ENCODE measurements around the gene FGR.
"Not testable (repeated sequence)": the region's sequence is repeated elsewhere in the genome, so short reads cannot be mapped to it uniquely, and the experiment has no call there.

Gene FGR

DNA sequence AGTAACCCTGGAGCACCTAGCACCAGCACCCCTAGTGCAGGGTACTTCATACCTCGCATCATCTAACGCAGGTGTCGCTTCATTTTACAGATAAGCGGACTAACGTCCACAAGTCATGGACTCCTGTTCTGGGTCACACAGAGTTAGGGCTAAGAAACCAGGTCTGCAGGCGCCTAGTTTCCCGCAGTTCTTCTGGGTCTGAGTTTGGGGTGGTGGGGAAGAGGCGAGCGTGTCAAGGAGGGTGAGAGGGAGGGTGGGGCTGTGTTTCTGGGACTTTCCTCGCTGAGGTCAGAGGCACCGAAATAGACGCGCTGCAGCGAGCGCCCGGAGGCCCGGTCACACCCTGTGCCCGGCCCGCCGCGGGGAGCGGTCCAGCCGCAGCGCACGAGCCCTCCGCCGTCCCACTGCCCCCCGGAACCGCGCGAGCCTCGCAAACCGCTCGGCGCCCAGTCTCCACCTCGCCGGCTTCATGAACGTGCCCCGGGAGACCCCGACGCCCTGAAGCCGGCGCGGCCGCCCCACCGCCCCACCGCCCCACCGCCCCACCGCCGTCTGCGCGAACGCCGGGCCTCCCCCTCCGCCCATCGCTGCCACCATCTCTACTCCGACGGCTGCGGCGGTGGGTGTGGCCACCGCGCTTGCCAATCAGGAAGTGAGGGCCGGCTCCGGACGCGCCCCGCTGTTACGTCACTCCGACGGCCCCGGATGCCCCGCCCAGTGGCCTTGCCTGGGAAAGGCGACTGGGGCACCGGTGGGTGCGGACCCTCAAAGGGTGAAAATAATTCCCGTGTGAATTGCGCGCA, 24.7 kb upstream of the FGR start:
- peak; percentile 91 for DNase-seq

- DNase-seq, result no peak
Measured at GRCh38 chr1:27658951-27659496, 24.0 kb upstream of the FGR start.

GRCh38 chr1:27656157-27656893, 21.3 kb upstream of the FGR start:
- no peak for DNase-seq

DNA sequence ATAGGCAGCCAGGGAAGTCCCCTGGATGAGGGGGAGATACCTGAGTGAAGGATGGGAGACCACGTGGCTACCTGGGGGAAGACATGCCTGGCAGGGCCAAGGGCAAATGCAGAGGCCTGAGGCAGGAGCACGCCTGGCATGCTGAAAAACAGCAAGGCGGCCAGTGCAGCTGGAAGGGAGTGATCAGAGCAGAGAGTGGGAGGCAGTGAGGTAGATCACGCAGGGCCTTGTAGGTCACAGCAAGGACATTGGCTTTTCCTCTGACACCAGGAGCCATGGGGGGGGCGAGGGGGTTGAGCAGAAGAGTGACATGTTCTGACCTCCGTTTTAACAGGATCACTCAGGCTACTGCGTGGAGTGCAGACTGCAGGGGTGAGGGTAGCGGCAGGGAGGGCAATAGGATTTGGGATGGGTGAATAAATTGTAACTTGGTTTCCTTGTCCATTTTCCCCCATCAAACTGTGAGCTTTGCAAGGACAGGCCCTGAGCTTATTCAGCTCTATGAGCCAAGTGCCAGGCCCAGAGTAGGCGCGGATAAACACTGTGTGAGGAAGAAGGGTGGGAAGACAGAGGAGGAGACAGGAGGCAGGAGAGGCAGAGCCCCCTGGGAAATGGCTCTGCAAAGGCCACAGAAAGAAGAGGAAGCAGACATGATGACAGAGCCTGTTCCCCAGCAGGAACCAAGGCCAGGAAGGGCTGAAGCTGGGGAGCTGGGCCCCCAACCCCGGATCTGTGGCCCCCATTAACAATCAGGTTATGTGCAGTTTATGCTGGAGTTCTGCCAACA, 20.4 kb upstream of the FGR start:
- no peak for DNase-seq

DNA sequence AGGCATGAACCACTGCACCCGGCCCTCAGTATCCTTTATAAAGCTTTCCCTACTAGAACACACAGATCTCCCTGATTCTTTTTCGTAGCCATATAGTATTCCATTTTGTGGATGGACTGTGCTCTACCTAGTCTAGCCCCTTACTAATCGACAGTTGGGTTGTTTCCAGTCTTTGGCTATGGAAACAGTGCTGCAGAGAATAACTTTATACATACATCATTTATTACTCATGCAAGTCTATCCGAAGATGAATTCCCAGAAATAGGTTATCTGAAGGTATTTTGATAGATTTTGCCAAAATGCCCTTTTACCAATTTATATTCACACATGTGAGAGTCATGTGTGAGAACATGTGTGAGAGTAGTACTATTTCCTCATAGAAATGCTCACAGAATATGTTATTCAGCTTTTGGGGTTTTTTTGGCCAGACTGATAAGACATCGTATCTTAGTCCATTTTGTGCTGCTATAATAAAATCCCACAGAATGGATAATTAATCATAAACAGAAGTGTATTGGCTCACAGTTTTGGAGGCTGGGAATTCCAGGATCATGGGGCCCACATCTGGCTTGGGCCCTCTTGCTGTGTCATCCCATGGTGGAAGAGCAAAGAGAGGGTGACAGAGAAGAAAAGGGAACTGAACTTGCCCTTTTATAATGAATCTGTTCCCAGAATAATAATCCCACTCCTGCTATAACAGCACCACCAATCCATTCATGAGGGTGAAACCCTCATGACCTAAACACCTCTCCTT, 17.3 kb upstream of the FGR start:
- no peak for DNase-seq

DNA sequence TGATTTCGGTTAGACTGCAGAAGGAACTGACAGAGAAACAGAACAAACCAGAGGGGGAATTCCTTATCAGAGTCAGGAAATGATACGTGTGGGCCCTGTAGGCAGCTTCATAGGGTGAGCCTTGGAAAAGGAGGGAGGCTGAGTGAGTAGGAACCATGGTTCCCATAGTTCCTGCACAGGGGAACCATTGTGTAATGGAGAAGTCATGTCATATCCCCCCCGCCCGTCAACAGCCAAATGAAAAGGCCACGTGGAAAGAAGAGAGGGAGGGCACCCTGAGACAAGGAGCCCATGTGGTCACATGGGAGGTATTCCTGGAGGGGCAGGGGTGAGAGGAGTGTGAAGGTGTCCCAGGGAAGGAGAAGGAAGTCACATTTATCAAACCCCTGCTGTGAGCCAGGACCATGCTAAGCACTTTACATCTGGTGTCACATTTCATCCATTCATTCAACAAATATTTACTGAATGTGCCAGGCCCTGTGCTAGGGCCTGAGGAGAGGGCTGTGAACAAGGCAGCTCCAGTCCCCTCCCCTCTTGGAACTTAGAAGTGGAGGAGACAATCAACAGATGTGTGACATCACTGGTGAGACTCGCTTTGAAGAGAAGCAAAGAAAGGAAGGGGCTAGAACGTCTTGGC, 15.7 kb upstream of the FGR start:
- no peak for DNase-seq

DNA sequence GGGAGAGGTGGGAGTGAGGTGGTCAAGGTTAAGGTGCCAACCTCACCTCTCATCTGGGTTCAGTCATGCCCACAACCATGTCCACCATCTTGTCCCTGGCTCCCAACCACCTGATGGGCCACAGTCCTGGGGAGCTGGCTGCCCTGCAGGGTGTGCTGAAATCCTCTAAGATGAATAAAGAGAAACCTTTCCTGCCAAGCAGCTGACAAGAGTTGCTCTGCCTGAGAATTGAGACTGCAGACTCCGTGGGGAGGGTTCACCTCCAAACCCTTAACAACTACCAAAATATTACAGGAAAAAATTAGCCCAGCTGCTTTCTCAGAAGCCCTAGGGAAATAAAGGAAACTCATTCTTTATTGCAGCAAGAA, 15.2 kb upstream of the FGR start:
- DNase-seq, result no peak

GRCh38 chr1:27649306-27649635, 14.3 kb upstream of the FGR start:
- no peak for DNase-seq

DNA sequence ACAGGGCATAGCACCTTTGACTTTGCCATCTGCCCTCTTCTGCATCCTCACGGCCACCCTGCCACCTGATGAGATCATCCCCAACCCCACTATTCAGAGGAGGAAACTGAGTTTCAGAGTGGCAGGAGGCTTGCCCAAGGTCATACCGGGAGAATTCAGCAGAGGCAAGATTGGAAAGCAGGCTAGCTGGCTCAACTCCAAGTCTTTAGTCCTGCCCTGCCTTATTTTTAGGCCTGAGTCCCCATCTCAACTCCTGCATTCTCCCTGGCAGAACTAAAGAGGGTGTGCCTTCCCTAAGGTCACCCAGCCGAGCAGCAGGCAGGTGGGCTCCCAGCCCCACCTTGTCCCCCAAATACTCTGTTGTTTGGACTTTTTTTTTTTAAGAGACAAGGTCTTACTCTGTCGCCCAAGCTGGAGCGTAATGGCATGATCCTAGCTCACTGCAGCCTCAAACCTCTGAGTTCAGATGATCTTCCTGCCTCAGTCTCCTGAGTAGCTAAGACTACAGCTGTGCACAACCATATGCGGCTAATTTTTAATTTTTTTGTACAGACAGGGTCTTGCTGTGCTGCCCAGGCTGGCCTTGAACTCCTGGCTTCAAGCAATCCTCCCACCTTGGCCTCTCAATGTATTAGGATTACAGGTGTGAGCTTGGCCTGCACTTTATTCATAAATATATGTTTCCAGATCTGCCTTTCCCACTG, 13.8 kb upstream of the FGR start:
- no peak for DNase-seq

DNA sequence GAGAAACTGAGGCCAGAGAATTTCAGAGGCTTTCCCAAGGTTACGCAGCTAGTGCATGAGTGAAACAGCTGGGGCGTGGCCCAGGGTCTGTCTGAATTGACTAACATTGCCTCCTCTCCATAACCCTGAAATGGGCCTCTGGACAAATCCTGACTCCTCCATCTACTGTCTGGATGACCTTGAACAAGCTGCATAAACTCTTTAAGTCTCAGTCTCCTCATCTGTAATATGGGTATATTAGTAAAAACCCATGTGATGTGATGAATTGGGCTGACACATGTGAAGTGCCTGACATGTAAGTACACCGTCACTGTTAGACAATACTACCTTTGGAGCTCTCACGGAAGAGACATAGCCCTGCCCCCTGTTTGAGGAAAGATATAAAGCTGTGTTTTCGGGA, 12.3 kb upstream of the FGR start:
- DNase-seq, result no peak

GRCh38 chr1:27646676-27647075, 11.7 kb upstream of the FGR start:
- DNase-seq, result no peak

DNA sequence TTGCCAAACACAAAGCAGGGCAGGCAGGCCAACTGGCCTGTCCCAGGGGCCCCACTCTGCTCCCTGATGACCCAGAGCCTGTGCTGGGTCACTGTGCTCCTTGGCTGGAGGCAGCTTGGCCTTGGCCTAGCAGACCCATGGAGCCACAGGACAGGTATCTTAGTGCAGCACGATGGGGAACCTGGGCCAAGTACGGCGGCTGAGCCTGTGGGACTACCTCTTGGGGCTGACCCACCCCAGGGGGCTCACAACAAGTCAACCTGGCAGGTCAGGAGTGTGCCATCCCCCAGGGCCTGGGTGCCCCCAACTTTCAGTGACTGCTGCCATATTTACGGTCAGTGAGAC, 10.1 kb upstream of the FGR start:
- no peak for DNase-seq

GRCh38 chr1:27644369-27645070, 9.5 kb upstream of the FGR start:
- DNase-seq, result no peak

DNA sequence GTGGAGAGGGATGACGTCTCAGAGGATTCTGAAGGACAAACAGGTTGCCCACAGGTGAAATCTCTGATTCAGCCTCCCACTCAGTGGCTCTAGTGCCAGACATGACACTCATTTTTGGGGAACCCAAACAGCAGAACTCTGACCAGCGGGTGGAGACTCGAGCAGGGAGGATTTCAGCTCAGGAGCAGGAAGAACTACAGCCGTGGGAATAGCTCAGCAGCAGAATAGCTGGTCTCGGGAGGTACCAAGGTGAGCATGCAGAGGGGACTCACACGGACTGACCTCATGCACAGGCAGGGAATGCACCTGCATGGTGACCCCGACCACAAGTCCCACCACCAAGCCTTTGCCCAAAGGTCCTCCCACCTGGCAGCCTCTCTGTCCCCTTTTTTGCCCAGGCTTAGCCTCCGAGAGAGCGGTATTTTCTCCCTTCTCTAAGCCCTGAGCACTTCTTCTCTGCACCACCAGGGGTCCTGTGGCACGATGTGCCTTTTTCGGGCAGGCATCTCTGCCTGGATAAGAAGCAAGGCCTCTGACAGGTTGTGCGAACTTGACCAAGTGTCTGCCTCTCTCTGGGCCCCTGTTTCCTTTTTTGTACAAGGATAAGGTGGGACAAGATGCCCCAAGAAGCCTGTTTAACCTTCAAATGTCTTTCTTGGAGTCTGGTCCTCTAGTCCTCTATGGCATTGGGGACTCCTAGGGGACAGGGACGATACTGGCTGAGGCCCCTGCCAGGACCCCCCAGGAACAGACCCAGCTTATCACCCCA, 8.8 kb upstream of the FGR start:
- DNase-seq, result peak; percentile 85

DNA sequence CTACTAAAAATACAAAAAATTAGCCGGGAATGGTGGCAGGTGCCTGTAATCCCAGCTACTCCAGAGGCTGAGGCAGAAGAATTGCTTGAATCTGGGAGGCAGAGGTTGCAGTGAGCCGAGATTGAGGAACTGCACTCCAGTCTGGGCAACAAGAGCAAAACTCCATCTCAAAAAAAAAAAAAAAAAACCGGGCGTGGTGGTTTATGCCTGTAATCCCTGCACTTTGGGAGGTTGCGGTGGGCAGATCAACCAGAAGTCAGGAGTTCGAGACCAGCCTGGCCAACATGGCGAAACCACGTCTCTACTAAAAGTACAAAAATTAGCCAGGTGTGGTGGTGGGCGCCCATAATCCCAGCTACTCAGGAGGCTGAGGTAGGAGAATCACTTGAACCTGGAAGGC, 5.5 kb upstream of the FGR start:
- DNase-seq, result not testable (repeated sequence)

DNA sequence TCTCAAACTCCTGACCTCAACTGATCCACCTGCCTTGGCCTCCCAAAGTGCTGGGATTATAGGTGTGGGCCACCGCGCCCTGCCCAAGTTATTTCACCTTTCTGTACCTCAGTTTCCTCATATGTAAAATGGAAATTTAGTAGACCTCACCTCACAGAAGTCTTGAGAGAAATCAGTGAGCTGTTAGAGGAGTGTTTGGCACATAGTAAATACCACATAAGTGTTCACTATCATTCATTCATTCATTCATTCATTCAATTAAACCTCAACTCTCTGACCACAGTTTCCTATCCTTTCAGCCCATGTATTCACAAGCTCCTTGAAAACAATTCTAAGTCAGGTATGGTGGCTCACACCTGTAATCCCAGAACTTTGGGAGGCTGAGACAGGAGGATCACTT, 3.8 kb upstream of the FGR start:
- DNase-seq, result no peak

DNA sequence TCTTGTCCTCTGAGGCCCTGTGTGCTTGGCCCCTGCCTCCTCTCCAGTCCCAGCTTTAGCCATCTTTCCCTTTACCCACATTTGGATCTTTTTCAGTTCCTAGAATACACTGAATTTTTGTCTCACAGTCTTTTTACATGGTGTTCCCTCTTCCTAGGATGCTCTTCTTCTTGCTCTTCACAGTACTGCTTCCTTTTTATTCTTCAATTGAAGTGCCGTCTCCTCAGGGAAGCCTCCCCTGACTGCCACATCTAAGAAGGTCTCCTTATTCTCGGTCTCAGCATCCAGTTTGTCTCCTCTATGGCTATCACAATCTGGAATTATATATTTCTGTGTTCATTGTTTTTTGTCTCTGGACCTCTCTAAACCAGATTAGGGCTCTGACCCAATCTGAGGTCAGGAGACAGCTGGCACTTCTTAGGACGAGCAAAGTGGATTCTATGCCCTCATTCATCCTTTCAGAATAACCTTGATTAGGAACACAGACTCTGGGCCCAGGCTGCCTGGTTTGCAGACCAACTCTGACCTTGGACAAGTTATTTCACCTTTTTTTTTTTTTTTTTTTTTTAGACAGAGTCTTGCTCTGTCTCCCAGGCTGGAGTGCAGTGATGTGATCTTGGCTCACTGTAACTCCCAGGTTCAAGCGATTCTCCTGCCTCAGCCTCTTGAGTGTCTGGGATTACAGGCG, 3.2 kb upstream of the FGR start:
- DNase-seq, result no peak

GRCh38 chr1:27635396-27636142, 584 bp upstream of the FGR start:
- no peak for DNase-seq
